Measurements from ENCODE around the gene MSI1. TPM values are rescaled to one million over a fixed set of nuclear protein-coding genes. Genes with fewer than 3 reads are reported as not detected.
A peak's percentile ranks its signal among the peaks of the same experiment; 100 is the strongest.

MSI1 gene
- total and polyA plus RNA-seq, 2 of the 13 experiments (the other 11 are each of a cell fraction or from before 2014, with no cell fraction given), result 0.09 to 0.46 TPM

GRCh38 chr12:120317224-120318105 lies 51.5 kb downstream of the MSI1 start (continued):
- TF ChIP-seq ZNF318 (CRISPR knock-in tag; IDR thresholded peaks at IDR 0.05) (0 out of 2 replicates have a peak, but pooled peaks have one; percentile 52), ZNF724P (CRISPR knock-in tag; IDR thresholded peaks at IDR 0.05; ENCODE audit: borderline replicate concordance) (0 out of 2 replicates have a peak, but pooled peaks have one; percentile 65), MTF1 (CRISPR knock-in tag; IDR thresholded peaks at IDR 0.05) (0 out of 2 replicates have a peak, but pooled peaks have one; percentile 29), ZNF430 (CRISPR knock-in tag; IDR thresholded peaks at IDR 0.05) (peak; percentile 69), PLSCR1 (CRISPR knock-in tag; IDR thresholded peaks at IDR 0.05; ENCODE audit: borderline replicate concordance) (no peak), NKX3-1 (CRISPR knock-in tag; IDR thresholded peaks at IDR 0.05) (peak; percentile 91), ZNF335 (CRISPR knock-in tag; IDR thresholded peaks at IDR 0.05) (peak; percentile 57; the same call in 1 of the 2 replicates), SAP130 (CRISPR knock-in tag; IDR thresholded peaks at IDR 0.05; ENCODE audit: low read depth) (peak; percentile 91), ZIK1 (CRISPR knock-in tag; IDR thresholded peaks at IDR 0.05; ENCODE audit: borderline replicate concordance, low read depth) (peak; percentile 68; the same call in 1 of the 2 replicates), SIX4 (CRISPR knock-in tag; IDR thresholded peaks at IDR 0.05) (0 out of 2 replicates have a peak, but pooled peaks have one; percentile 8), CBX5 (CRISPR knock-in tag; IDR thresholded peaks at IDR 0.05; ENCODE audit: borderline replicate concordance) (peak; percentile 11; the same call in 1 of the 2 replicates), ZNF614 (CRISPR knock-in tag; IDR thresholded peaks at IDR 0.05; ENCODE audit: borderline replicate concordance) (peak; percentile 19; the same call in 1 of the 2 replicates), RNF2 (conservative IDR thresholded peaks at IDR 0.05; ENCODE audit: low read depth) (peak; percentile 35; the same call in 1 of the 2 replicates), ZNF572 (CRISPR knock-in tag; IDR thresholded peaks at IDR 0.05) (0 out of 2 replicates have a peak, but pooled peaks have one; percentile 15), SOX5 (CRISPR knock-in tag; IDR thresholded peaks at IDR 0.05; ENCODE audit: borderline replicate concordance) (peak; percentile 47; the same call in 1 of the 2 replicates), ZNF280B (CRISPR knock-in tag; IDR thresholded peaks at IDR 0.05; ENCODE audit: borderline replicate concordance) (0 out of 2 replicates have a peak, but pooled peaks have one; percentile 42), ZFP82 (CRISPR knock-in tag; IDR thresholded peaks at IDR 0.05; ENCODE audit: borderline replicate concordance) (peak; percentile 51; the same call in 1 of the 2 replicates), HOXA7 (CRISPR knock-in tag; IDR thresholded peaks at IDR 0.05) (no peak)
